HEK293T (cell line): ENCODE data around the gene PSMD14.
"Not testable (repeated sequence)": the region's sequence is repeated elsewhere in the genome, so short reads cannot be mapped to it uniquely, and the experiment has no call there.

ENCODE experiments used
- ARNT ChIP-seq: fragments of 450-650 bp; IDR thresholded peaks from 2 replicates; pipeline ENCODE4 v1.6.1; 2017; ENCODE audit warnings: mild to moderate bottlenecking
- BHLHE40 ChIP-seq: fragments of 450-650 bp; IDR thresholded peaks from 2 replicates; pipeline ENCODE4 v1.6.1; 2016; ENCODE audit warnings: mild to moderate bottlenecking, moderate library complexity, borderline replicate concordance
- ELF4 ChIP-seq: fragments of 450-650 bp; IDR thresholded peaks from 2 replicates; pipeline ENCODE4 v1.6.1; 2017; ENCODE audit warnings: antibody characterized with exemption
- FOXA1 ChIP-seq: fragments of 450-650 bp; IDR thresholded peaks from 2 replicates; pipeline ENCODE4 v1.6.1; 2016; ENCODE audit warnings: mild to moderate bottlenecking
- FOXK2 ChIP-seq: fragments of 450-650 bp; IDR thresholded peaks from 2 replicates; pipeline ENCODE4 v1.6.1; 2016; ENCODE audit warnings: mild to moderate bottlenecking
- FOXM1 ChIP-seq: fragments of 450-650 bp; IDR thresholded peaks from 2 replicates; pipeline ENCODE4 v1.6.1; 2017; ENCODE audit warnings: mild to moderate bottlenecking, borderline replicate concordance
- HDGF ChIP-seq: fragments of 450-650 bp; IDR thresholded peaks from 2 replicates; pipeline ENCODE4 v1.6.1; 2017; ENCODE audit warnings: antibody characterized with exemption, borderline replicate concordance
- NFRKB ChIP-seq: fragments of 450-650 bp; IDR thresholded peaks from 2 replicates; pipeline ENCODE4 v1.6.1; 2016; ENCODE audit warnings: mild to moderate bottlenecking, moderate library complexity
- SP1 ChIP-seq: fragments of 450-650 bp; IDR thresholded peaks from 2 replicates; pipeline ENCODE4 v1.6.1; 2017
- SUZ12 ChIP-seq: fragments of 450-650 bp; IDR thresholded peaks from 2 replicates; pipeline ENCODE4 v1.6.1; 2016; ENCODE audit warnings: mild to moderate bottlenecking
- TARDBP ChIP-seq: fragments of 450-650 bp; IDR thresholded peaks from 2 replicates; pipeline ENCODE4 v1.6.1; 2016
- TF ChIP-seq, protein P1 (sequence below): fragments of 450-650 bp; IDR thresholded peaks from 2 replicates; pipeline ENCODE4 v1.6.1; 2016

DNA sequence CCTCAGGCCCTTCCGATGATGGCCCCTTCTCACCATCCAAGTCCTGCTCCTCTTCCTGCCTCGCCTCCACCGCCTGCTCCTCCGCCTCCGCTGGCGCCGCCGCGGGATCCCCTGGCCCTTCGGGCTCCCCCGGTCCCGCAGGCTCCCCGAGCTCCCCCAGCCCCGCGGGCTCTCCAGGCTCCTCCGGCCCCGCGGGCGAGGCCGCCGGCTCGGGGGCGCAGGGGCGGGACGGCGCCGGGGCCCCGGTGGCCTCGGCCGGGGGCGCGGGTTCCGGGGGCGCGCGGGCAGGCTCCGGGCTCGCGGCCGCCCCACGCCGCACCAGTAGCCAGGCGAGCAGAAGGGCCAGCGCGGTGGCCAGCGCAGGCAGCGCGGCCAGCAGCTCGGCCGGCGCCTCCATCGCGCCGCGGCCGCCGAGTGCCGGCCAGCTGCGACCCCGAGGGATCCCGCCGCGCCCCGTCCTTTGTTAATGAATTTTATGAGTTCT, 32.7 kb downstream of the PSMD14 start:
- not testable (repeated sequence) for TF ChIP-seq SUZ12, FOXM1, BHLHE40, ARNT, FOXA1, ELF4, HDGF, SP1, TARDBP, FOXK2, NFRKB
- TF ChIP-seq, protein P1, sequence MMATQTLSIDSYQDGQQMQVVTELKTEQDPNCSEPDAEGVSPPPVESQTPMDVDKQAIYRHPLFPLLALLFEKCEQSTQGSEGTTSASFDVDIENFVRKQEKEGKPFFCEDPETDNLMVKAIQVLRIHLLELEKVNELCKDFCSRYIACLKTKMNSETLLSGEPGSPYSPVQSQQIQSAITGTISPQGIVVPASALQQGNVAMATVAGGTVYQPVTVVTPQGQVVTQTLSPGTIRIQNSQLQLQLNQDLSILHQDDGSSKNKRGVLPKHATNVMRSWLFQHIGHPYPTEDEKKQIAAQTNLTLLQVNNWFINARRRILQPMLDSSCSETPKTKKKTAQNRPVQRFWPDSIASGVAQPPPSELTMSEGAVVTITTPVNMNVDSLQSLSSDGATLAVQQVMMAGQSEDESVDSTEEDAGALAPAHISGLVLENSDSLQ, result not testable (repeated sequence)
